IPS-NIHi7 (cell line): ENCODE measurements around the gene PPP1R8.

Experiments
- DNase-seq: peaks from one replicate; pipeline ENCODE4 v3.0.0; 2012; ENCODE audit warnings: mixed read lengths; ENCODE audit errors: extremely low spot score

Gene PPP1R8

GRCh38 chr1:27894521-27894920 lies 63.9 kb downstream of the PPP1R8 start:
- no peak for DNase-seq
